NCI-H146 treated with DMSO at 0.1 percent for 48 hours (cell line): ENCODE measurements around the gene NREP.
A peak's percentile ranks its signal among the peaks of the same experiment; 100 is the strongest.
"Not testable (repeated sequence)": the region's sequence is repeated elsewhere in the genome, so short reads cannot be mapped to it uniquely, and the experiment has no call there.

ENCODE experiments used
- DNase-seq: peaks from one replicate; lab custom pipeline; 2025; ENCODE audit not compliant: unreplicated experiment; lab: John Stamatoyannopoulos, UW

The NREP gene

DNA sequence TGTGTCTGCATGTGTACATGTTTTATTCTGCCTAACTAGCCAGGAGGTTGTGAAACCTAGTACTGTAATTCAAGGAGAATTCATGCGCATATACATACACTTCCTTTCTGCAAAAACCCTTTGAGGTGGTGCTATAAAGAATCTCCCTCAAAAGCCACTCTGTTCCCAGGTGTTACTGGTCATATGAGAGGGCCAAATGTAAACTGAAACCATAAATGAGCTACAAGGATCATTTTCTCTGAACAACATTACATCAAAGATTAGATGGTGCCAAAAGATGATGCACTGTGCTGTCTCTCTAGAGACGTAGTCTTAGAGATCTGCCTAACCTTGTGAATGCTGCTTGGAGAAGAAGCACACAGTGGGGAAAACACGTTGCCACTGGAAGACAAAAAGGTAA is 15.7 kb downstream of the NREP start:
- DNase-seq, result no peak

DNA sequence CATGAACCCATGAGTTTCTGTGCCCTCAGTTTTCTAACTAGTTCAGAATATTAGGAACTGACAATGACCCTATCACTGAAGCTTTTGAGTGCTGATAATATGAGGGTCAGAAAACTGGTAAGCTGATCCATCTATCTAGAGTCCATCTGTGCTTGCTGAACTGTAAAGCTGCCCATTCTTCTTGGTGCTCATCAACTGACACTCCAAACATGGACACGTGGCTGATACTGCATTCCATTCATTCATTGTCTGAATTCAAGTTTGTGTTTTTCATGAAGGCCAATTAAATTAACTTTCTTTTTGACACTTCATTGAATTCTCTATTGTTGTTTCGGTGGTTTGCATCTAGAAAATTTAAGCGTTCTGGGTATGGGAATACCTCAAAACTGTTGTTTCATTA is 17.6 kb downstream of the NREP start:
- DNase-seq, result no peak

DNA sequence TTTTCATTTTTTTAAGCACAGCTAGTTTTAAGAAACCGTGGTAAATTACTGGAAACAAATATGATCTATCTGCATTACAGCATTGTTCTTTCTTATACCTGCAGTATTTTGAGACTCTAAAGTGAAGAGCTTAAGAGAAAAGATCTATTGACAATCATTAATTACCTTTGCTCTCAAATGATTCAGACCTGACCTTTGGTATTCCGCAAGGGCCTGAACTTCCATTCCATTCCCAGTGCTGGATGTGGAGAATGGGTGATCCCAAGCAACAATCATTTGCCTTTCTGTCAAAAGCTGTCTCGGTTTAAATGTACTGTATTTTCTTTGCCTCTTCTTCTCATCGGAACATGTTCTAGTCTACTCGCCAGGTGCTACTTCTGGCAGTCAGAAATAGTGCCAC is 18.9 kb downstream of the NREP start:
- DNase-seq, result no peak

DNA sequence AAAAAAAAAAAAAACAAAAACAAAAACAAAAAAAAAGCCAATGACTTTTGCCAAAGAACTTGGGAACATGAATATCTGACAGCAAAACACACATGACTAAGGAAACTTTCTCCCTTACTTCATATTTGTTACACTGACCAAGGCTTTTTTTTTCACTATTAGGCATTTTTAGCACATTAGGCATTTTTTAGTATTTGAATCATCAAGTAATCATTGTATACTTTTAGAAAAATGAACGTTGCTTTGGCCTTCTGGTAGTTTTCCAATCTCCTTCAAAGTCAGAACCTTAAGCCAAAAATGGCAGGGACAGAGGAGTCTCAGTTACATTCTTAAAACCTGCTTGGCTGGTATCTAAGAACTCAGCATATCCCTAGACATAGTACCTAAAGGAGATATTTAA is 19.3 kb downstream of the NREP start:
- no peak for DNase-seq

DNA sequence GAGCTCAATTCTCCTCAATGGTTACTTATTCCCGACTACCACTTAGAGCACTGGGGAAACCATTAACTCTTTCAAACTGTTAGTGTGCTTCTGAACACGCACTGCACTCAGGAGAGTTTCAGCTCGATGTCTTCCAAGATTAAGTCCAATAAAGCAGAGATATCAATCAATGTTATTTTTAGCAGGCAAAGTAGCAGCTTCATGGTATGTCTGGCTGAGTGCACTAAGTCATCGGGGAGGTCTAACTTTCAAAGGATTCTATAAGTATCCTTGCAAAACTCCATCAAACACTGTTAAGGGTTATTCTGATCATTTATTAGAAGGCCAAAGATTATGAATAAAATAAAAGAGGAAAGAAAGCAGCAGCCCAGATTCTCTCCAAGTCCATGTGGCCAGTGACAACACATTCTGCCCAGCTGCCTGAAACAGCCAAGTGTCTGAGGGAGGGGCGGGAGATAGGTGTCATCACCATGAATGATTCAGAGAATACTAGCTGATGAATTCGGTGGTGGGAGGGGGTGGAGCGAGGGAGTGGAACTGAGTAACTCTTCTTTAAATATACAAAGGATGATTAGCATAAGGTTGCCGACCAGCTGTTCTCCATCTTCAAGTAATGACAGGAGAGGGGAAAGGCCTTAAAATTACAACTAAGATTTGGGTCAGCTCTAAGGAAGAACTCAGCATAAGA is 21.3 kb downstream of the NREP start:
- DNase-seq, result no peak

DNA sequence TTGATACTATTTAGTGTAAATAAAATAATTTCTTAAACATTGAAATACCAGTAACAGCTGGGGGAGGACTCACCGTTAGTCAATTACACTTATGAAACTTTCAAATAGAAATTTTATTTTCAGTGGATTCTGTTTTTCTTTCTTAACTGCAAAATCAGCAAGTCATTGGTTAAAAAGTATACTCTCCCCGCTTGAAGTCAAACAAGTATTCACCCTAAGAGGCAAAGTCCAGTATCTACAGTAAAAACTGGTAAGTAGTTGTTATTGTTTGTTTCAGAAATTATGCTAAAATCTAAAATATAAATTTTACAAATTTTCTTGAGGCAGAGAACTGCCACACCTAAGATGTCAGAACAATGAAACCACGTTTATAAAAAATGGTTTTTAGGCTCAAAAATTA is 22.4 kb downstream of the NREP start:
- no peak for DNase-seq

DNA sequence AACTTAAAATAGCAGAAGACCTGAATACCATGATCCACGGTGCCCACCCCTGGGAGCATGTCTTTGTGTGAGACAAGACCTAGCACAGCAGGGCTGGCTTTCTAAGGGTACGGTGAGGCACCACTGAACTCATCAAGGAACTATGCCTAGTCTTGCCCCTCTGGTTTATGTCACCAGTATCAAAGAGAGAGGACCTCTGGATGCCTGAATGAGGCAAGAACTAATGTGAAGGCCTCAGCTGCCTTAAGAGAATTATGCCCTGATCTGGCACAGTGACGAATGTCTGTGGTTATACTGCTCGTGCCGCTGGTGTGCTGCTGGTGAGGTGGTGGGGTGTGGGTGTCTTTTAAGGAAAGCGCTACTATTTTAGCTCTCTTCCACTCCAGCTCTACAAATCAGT is 23.0 kb downstream of the NREP start:
- no peak for DNase-seq

DNA sequence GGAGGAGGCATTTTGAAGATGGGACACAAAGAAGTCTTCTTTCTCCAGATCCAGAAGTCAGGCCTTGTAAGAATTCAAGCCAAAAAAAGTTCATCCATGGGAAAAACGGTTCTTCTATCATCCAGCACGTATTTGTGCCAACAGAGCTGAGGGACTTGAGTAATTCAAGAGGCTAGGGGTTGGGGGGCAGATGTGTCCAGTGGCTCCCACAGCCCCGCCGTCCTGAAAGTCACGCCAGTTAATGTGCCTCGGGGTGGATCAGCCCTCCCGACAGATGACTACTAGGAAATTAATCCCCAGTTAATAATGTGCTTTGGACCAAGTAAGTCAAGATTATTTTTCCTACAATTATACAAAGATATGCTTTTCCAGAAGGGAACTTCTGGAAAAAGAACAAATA is 23.4 kb downstream of the NREP start:
- no peak for DNase-seq

DNA sequence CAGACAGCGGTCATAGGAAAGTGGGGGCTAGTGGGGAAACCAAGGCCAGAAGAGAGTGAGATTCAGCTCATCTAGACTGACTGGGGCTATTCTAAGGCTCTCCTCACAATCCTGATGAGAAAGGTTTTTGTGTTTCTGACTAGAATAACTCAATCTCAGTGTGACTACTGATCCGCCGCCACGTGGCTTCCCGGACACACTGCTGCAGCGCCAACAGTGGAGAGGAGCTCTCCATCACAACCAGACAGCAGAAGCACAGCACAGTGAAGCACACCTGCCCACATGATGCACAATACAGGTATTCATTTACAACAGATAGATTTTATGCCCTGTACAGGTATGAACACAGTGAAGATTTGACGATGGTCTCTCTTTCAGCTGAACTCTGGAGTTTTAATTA is 25.4 kb downstream of the NREP start:
- no peak for DNase-seq

DNA sequence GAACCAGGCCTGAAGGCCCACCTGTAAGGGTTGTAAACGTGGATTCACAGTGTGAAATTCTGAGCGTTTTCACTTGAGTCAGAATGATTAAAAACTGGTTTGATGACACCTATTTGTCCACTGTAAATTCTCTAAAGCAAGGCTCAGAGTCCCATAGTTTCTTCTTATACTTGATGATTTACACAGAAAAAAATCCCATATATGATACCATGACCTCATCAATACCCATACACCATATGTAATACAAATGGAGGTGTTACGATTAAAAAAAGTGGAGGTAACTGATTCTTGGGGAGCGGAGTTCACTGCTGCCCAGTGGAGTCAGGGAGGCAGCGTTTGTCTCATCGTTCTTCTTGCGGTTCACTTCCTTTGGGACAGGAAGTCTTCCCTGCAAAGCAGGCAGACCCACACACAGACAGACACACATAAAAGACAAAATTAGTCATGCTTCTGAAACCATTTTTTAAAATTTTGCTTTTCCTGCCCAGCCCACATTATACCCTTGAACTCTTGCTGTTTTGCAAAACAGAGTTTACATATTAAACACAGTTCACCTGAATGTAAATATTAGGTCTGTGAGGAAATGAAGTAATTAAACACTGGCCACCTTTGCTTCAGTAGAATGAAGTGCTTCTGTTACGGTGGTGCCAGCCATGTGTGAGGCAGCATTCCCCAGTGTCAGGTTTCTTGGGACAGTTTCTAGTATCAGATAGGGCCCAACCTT is 26.2 kb downstream of the NREP start:
- DNase-seq, result no peak

DNA sequence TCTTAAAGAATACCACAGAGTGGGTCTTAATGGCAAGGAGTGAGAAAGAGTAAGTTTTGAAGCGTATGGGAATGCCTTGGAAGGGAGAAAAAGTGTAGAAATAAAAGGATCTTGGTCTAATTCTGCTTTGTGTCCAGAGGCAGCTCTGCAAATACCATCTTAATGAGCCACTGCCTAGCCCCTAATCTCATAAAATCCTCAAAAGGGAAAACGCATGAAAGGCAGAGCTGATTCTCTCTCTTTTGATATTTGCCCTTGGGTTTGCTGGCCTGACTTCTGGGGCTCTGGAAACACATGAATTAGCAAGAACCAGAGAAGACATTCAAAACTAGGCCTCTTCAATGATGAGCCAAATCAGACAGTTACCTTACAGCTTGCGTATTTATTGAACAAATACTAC is 28.1 kb downstream of the NREP start:
- DNase-seq, result no peak

DNA sequence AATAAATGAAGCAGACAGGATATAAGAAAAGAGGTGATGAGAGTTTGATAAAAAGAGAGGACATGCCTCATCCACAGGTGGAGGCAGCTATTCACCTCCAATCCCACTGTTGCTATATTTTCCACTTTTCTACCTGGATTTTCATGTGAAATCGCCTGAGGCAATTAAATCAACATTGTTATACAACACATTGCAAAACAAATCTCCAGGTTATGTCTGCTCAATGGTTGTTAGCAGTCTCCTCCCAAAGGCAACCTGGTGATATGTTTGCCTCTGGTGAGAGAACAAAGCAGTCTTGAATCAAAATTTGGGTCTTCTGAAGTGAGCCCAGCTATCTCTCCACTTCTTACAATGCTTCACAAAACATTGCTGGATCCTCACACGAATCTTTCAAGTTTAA is 30.0 kb downstream of the NREP start:
- no peak for DNase-seq

DNA sequence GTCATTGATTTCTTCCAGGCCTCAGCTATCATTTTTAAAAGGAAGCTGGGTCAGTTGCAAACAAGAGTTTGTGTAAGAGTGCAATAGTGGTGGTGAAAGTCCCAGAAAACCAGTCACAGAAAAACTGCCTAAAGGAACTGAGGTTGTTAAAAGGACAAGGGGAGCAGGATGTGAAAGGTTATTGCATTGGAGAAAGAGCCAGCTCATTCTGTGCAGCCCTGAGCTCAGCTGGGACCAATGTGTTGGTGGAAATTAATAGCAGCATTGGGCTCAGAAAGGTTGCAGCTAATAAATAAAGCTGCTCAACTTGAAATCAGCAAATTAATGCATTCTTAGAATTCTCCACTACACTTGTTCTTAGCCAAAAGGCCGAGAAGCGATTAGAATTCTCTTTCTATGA is 34.9 kb downstream of the NREP start:
- no peak for DNase-seq

DNA sequence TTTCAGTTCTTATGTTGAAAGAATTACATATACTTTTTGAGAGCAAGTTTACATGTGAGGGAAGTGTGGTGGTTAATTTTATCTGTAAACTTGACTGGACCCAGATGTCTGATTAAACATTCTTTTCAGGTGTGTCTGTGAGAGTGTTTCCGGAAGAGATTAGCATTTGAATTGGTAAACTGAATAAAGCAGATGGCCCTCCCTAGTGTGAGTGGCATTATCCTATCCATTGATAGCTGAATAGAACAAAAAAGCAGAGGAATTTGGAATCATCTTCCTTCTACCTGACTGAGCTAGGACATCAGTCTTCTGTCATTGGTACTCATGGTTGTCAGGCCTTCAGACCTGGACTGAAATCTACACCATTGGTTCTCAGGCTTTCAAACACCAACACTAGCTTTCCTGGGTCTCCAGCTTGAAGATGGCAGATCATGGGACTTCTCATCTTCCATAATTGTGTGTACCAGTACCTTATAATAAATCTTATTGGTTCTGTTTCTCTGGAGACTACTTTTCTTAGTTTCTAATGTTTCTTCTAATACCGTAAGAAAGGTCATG is 36.6 kb downstream of the NREP start:
- DNase-seq, result peak; percentile 34

DNA sequence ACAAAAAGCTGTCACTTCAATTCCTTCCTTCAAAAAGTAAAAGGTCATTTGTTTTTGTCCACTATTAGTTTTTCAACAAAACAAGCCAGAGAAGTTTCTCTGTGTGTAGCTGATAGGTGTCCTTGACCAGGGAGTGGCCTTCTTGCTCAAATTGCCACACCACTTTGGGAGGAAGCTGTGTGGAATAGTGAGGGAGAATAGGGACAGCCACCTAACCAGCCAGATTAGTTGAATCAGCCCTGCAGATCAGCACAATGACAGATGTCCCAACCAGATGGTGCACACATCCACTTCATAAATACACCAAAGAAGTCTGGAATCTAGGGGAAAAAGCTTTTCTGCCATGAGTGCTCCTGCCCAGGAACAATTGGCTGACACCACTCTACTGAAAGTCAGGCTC is 37.2 kb downstream of the NREP start:
- DNase-seq, result no peak

DNA sequence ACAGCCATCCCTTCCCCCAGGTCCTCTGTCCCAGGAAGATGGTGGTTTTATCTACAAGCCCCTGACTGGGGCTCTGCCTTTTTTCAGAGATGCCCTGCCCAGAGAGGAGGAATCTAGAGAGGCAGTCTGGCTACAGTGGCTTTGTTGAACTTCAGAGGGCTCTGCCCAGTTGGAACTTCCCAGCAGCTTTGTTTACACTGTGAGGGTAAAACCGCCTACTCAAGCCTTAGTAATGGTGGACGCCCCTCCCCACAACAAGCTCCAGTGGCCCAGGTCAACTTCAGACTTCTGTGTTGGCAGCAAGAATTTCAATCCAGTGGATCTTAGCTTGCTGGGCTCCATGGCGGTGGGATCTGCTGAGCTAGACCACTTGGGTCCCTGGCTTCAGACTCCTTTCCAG is 40.2 kb downstream of the NREP start:
- not testable (repeated sequence) for DNase-seq

DNA sequence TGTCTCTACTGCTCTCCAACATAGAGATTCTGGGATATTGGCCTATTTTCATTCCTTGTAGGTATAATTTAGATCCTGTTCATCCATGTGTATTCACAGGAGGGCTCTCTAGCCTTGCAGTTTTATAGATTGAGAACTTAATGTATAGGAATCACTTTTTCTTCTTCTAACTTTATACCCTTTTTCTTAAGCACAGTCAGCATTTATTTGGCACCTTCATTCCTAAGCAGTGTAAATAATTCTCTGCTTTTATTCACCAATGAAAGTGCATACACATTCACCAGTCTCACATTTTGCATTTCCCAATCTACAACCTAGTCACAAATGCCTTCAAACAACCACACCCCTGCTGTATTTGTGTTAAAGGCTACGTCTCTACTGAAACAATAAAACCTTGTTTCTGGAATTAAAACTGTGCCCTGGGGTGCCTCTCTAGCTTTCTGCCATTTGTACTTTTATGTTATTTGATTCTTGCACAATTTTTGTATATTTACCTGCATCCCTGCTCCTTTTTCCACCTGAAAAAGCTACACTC is 49.3 kb downstream of the NREP start:
- DNase-seq, result no peak

DNA sequence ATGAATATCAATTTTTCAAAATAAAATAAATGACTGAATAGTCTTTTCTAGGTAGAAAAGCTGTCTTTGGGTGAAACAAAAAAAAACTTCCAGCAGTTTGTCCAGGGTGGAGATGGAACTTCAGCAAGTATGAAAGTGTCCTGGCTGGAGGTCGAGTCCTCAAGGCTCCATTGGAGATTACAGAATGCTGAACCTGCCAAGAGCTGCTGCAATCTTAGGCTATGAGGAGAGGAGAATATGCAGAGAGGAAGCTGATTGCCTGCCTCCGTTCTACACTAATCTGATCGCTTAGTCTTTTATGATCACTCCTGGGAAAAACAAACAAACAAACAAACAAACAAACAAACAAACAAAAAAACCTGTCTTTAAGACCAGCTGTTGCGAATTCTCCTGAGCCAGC is 50.6 kb downstream of the NREP start:
- DNase-seq, result no peak

DNA sequence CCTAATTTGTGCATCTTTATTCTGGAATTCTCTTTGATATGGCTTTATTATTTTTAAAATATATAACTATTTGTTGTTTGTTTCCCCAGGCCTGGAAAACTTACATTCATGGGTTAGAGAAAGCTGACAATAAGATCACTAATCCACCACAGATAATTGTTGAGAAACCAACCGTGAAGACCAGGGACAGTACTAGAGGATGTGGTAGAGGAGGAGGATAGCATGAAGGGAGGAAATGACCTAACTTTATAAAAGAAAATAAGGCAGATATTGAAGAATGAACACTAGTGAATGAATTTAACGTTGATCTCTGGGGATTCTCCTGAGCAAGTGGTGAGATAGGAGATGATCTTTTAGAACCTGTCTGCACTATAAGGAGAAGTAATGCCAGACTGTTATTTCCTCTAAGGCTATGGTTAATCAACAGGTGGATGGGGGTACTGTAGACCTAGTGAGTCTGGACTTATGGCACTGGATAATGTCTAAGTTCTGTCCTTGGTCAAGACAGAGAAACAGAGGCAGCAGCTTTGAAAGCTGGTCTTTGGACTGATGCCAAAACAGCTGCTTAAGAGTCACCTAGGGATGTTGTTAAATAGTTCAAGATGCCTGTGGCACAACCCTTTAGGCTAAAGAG is 52.4 kb downstream of the NREP start:
- DNase-seq, result no peak

DNA sequence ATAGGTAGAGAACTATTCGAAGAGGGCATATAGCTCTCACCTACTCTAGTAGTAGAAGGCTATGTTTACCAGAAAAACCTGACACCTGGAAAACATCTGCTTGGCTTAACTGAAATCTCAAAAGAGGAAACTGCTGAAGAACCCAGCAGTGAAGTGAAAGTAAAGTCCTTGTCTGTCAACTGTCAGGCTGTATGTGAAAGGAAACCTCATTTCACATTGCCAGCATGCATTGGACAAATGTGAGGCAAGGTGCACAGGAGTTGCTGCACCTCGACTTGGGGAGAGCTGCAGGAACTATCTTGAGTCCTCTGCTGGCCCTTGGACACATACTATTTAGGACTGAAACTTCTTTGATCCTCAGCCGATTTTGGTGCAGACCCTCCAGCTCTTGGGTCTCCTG is 53.3 kb downstream of the NREP start:
- DNase-seq, result no peak

DNA sequence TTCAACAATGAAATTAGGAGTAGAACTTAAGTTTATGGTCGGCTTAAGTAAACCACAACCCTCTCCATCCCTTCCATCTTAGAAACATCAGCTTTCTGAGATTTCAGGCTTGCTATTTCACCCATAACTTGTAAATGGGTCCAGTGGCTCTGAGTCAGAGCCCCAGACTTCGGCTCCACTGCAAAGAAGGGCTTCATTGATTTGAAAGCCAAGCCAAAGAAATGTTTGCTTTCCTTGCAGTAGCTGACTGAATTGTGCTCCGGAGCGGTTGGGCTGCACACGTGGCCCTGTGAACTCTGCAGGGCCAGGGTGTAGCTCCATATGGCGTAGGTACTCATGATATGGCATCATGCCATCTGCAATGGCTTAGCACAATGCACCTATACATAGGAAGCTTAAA is 57.0 kb downstream of the NREP start:
- no peak for DNase-seq

DNA sequence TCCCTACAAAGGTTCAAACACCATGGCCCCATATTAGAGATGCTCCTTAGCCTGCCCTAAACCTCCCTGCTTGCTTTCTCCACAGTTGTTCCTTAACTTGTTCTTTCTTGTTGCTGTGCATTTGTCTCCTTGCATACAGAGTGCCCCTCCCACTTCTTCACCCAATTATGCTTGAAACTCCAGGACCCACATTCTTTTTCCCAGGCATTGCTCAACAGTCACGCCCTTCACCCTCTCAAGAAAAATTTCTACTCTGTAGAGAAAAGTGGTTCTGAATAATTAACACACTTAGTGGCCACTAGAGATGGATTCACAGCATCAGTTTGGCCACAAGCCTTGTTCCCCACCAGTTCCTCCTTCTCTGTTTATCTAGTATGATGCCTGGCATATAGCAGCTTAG is 57.7 kb downstream of the NREP start:
- no peak for DNase-seq
